Measurements from ENCODE around the gene ELAVL3.
"Not testable (repeated sequence)": the region's sequence is repeated elsewhere in the genome, so short reads cannot be mapped to it uniquely, and the experiment has no call there.

The ELAVL3 gene

GRCh38 chr19:11406703-11407236, 74.1 kb downstream of the ELAVL3 start:
- DNase-seq (ENCODE audit: low read depth in 3 of 3): not testable (repeated sequence)

GRCh38 chr19:11405846-11406643, 74.8 kb downstream of the ELAVL3 start:
- peak in 1 of 3 experiments; percentile 60 for DNase-seq (ENCODE audit: low read depth in 3 of 3)

- DNase-seq (ENCODE audit: low read depth in 3 of 3): no peak
Observed at GRCh38 chr19:11404588-11405222, 76.1 kb downstream of the ELAVL3 start.

GRCh38 chr19:11401808-11402543, 78.9 kb downstream of the ELAVL3 start:
- DNase-seq (ENCODE audit: low read depth in 3 of 3): no peak
